Gastrocnemius medialis (tissue), 4 donors: ENCODE data around the gene AK8.

Experiments
- POLR2A ChIP-seq, 2 donors: fragments of 450-650 bp; IDR thresholded peaks; one replicate each; pipeline ENCODE4 v1.6.1; 2017; ENCODE audit warnings: antibody characterized with exemption in 2 of 2, mild to moderate bottlenecking in 2 of 2, moderate library complexity in 2 of 2
- TF ChIP-seq, protein P1 (sequence below), 5 experiments: fragments of 450-650 bp in 3 of 5; fragments of 200-600 bp in 2 of 5; sonication (generic) in 2 of 5; IDR thresholded peaks in 4 of 5; conservative IDR thresholded peaks in 1 of 5; 1 replicate in 4 of 5; 2 replicates in 1 of 5; pipeline ENCODE4 v1.5.1; 2016 to 2019; ENCODE audit warnings: antibody characterized with exemption in 5 of 5, mild to moderate bottlenecking in 3 of 5, moderate library complexity in 3 of 5

GRCh38 chr9:132708769-132709430 is 169.2 kb downstream of the AK8 start:
- TF ChIP-seq POLR2A (IDR thresholded peaks at IDR 0.05): no peak
- TF ChIP-seq, protein P1, sequence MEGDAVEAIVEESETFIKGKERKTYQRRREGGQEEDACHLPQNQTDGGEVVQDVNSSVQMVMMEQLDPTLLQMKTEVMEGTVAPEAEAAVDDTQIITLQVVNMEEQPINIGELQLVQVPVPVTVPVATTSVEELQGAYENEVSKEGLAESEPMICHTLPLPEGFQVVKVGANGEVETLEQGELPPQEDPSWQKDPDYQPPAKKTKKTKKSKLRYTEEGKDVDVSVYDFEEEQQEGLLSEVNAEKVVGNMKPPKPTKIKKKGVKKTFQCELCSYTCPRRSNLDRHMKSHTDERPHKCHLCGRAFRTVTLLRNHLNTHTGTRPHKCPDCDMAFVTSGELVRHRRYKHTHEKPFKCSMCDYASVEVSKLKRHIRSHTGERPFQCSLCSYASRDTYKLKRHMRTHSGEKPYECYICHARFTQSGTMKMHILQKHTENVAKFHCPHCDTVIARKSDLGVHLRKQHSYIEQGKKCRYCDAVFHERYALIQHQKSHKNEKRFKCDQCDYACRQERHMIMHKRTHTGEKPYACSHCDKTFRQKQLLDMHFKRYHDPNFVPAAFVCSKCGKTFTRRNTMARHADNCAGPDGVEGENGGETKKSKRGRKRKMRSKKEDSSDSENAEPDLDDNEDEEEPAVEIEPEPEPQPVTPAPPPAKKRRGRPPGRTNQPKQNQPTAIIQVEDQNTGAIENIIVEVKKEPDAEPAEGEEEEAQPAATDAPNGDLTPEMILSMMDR (IDR thresholded peaks at IDR 0.05 in 4 of 5, conservative IDR thresholded peaks at IDR 0.05 in 1 of 5): no peak
